SK-N-SH (cell line): Measurements from ENCODE around the gene TRIM47. TPM values are rescaled to one million over a fixed set of nuclear protein-coding genes. Genes with fewer than 3 reads are reported as not detected.
A peak's percentile ranks its signal among the peaks of the same experiment; 100 is the strongest.

ENCODE experiments used
- CTCF ChIA-PET: fragments of 300-600, 350-600 bp; formaldehyde crosslinking; extraction: SDS; loops from one replicate; lab custom pipeline; 2021; lab: Yijun Ruan, JAX
- POLR2A ChIA-PET: fragments of 350-600 bp; sonication (Branson Sonifier 250); formaldehyde crosslinking; extraction: SDS; loops from one replicate; lab custom pipeline; 2020; ENCODE audit warnings: antibody characterized with exemption, inconsistent platforms; lab: Yijun Ruan, JAX
- DNase-seq: peaks from one replicate; pipeline ENCODE4 v3.0.0; 2012
- H2AFZ ChIP-seq: fragments of 200-600 bp; sonication (generic); 2 replicates; pipeline ENCODE4 v1.8.1; 2016; ENCODE audit warnings: antibody characterized with exemption, mild to moderate bottlenecking, low read depth
- H3F3A ChIP-seq: fragments of 200-600 bp; sonication (generic); replicated peaks from 2 replicates; pipeline ENCODE3; 2016; ENCODE audit warnings: antibody characterized with exemption, mild to moderate bottlenecking; ENCODE audit not compliant: insufficient read depth
- H3K27ac ChIP-seq, 2 experiments: fragments of 200-500 bp in 1 of 2; fragments of 200-600 bp in 1 of 2; sonication (Bioruptor generic) in 1 of 2; sonication (generic), shearing (Covaris generic) in 1 of 2; 2 replicates each; pipeline versions ENCODE4 v1.5.1 to v1.6.1; 2014 to 2016; ENCODE audit warnings: low read depth in 2 of 2, inconsistent platforms in 1 of 2, low read length in 1 of 2, mild to moderate bottlenecking in 1 of 2, mixed read lengths in 1 of 2
- H3K27me3 ChIP-seq: fragments of 200-600 bp; sonication (generic), shearing (Covaris generic); 2 replicates; pipeline ENCODE4 v1.6.1; 2016; ENCODE audit warnings: mixed run types; ENCODE audit not compliant: insufficient read depth
- H3K36me3 ChIP-seq, 2 experiments: fragments of 200-500 bp in 1 of 2; fragments of 200-600 bp in 1 of 2; sonication (Bioruptor generic) in 1 of 2; sonication (generic) in 1 of 2; replicated peaks in 1 of 2; 2 replicates each; pipeline versions ENCODE3 to v1.5.1; 2014 to 2016; ENCODE audit warnings: low read length in 1 of 2, mild to moderate bottlenecking in 1 of 2; ENCODE audit not compliant: insufficient read depth in 2 of 2, control insufficient read depth in 1 of 2
- H3K4me1 ChIP-seq, 2 experiments: fragments of 200-500 bp in 1 of 2; fragments of 200-600 bp in 1 of 2; sonication (Bioruptor generic) in 1 of 2; sonication (generic), shearing (Covaris generic) in 1 of 2; 2 replicates each; pipeline versions ENCODE4 v1.5.1 to v1.6.1; 2014 to 2016; ENCODE audit warnings: low read depth in 1 of 2, low read length in 1 of 2, mixed run types in 1 of 2; ENCODE audit not compliant: insufficient read depth in 2 of 2, control insufficient read depth in 1 of 2
- H3K4me2 ChIP-seq: fragments of 200-600 bp; sonication (generic), shearing (Covaris generic); 2 replicates; pipeline ENCODE4 v1.6.1; 2017; ENCODE audit warnings: mixed run types
- H3K4me3 ChIP-seq, 2 experiments: fragments of 200-500 bp in 1 of 2; fragments of 200-600 bp in 1 of 2; sonication (Bioruptor generic) in 1 of 2; sonication (generic), shearing (Covaris generic) in 1 of 2; 2 replicates each; pipeline versions ENCODE4 v1.5.1 to v1.8.1; 2014 to 2016; ENCODE audit warnings: low read depth in 2 of 2, inconsistent platforms in 1 of 2, low read length in 1 of 2, mild to moderate bottlenecking in 1 of 2, mixed read lengths in 1 of 2, moderate library complexity in 1 of 2
- H3K79me2 ChIP-seq: fragments of 200-600 bp; sonication (generic); 2 replicates; pipeline ENCODE4 v1.8.1; 2017; ENCODE audit warnings: mild to moderate bottlenecking; ENCODE audit not compliant: insufficient read depth
- H3K9ac ChIP-seq: fragments of 200-600 bp; sonication (generic); 2 replicates; pipeline ENCODE4 v1.6.1; 2017; ENCODE audit warnings: mixed run types
- H3K9me2 ChIP-seq: fragments of 200-600 bp; sonication (generic); 2 replicates; pipeline ENCODE4 v1.6.1; 2017; ENCODE audit warnings: mixed run types
- H3K9me3 ChIP-seq: fragments of 200-600 bp; sonication (generic); 2 replicates; pipeline ENCODE4 v1.6.1; 2017; ENCODE audit warnings: mixed run types, mild to moderate bottlenecking, moderate library complexity
- H4K20me1 ChIP-seq: fragments of 200-600 bp; sonication (generic); 2 replicates; pipeline ENCODE4 v1.6.1; 2017; ENCODE audit warnings: mild to moderate bottlenecking, mixed run types; ENCODE audit not compliant: insufficient read depth
- CHD2 ChIP-seq: fragments of 150-350 bp; IDR thresholded peaks from 2 replicates; pipeline ENCODE4 v1.6.1; 2018; ENCODE audit warnings: low read length; ENCODE audit not compliant: partially characterized antibody
- ELF1 ChIP-seq: IDR thresholded peaks from 2 replicates; pipeline ENCODE4 v1.4.0; 2012
- EP300 ChIP-seq, 2 experiments: IDR thresholded peaks; 2 replicates each; pipeline versions ENCODE4 v1.4.0 to v1.6.1; 2012; ENCODE audit warnings: borderline replicate concordance in 1 of 2, low read depth in 1 of 2, low read length in 1 of 2
- FOSL2 ChIP-seq: IDR thresholded peaks from 2 replicates; pipeline ENCODE4 v1.4.0; 2012; ENCODE audit warnings: low read depth, mild to moderate bottlenecking, moderate library complexity, borderline replicate concordance
- FOXM1 ChIP-seq: IDR thresholded peaks from 2 replicates; pipeline ENCODE4 v1.4.0; 2012; ENCODE audit warnings: low read depth, mild to moderate bottlenecking
- GABPA ChIP-seq: IDR thresholded peaks from 2 replicates; pipeline ENCODE4 v1.4.0; 2012; ENCODE audit warnings: low read depth, mild to moderate bottlenecking
- GATA2 ChIP-seq: sonication (generic); formaldehyde crosslinking; IDR thresholded peaks from 2 replicates; pipeline ENCODE4 v1.5.0; 2020; ENCODE audit warnings: mild to moderate bottlenecking, missing genetic modification reagents
- NRF1 ChIP-seq: IDR thresholded peaks from 2 replicates; pipeline ENCODE4 v1.6.1; 2012; ENCODE audit warnings: low read depth, mild to moderate bottlenecking, low read length
- RAD21 ChIP-seq: IDR thresholded peaks from 2 replicates; pipeline ENCODE4 v1.6.1; 2012; ENCODE audit warnings: mild to moderate bottlenecking, low read length
- RFX5 ChIP-seq: IDR thresholded peaks from 2 replicates; pipeline ENCODE4 v1.6.1; 2012; ENCODE audit warnings: mild to moderate bottlenecking, improper control_type of control experiment, low read length
- TAF1 ChIP-seq: IDR thresholded peaks from 2 replicates; pipeline ENCODE4 v1.6.1; 2012; ENCODE audit warnings: low read depth, mild to moderate bottlenecking, low read length, moderate library complexity, borderline replicate concordance
- YY1 ChIP-seq: IDR thresholded peaks from 2 replicates; pipeline ENCODE4 v1.4.0; 2012; ENCODE audit warnings: low read depth, mild to moderate bottlenecking
- WGBS: methylation state at CpG from one replicate; pipeline ENCODE4 v1.1.6; 2017; ENCODE audit warnings: low lambda C conversion rate; 5-methylcytosine and 5-hydroxymethylcytosine counted together
- polyA plus RNA-seq, 3 experiments: library from polyadenylated mRNA; depleted of rRNA; stranded (reverse); fragments of >200 nt; gene quantifications; 2 replicates each; pipeline ENCODE4 v1.2.3, GENCODE V29; 2012
- TF ChIP-seq, protein P1 (sequence below): IDR thresholded peaks from 2 replicates; pipeline ENCODE4 v1.4.0; 2012; ENCODE audit warnings: low read depth, borderline replicate concordance
- TF ChIP-seq, protein P2 (sequence below): IDR thresholded peaks from 2 replicates; pipeline ENCODE4; 2012
- TF ChIP-seq, protein P3 (sequence below): fragments of 150-350 bp; IDR thresholded peaks from 2 replicates; pipeline ENCODE4 v1.6.1; 2017; ENCODE audit warnings: antibody characterized with exemption, low read length, low read depth, borderline replicate concordance
- TF ChIP-seq, protein P4 (sequence below): fragments of 150-350 bp; IDR thresholded peaks from 2 replicates; pipeline ENCODE4 v1.6.1; 2016; ENCODE audit warnings: mild to moderate bottlenecking, low read depth, low read length
- TF ChIP-seq, protein P5 (sequence below): fragments of 200-600 bp; sonication (generic); IDR thresholded peaks from 2 replicates; pipeline ENCODE4 v1.6.1; 2017; ENCODE audit warnings: antibody characterized with exemption, mild to moderate bottlenecking, moderate library complexity
- TF ChIP-seq, protein P6 (sequence below): IDR thresholded peaks from 2 replicates; pipeline ENCODE4 v1.6.1; 2012; ENCODE audit warnings: mild to moderate bottlenecking, low read depth, low read length, moderate library complexity

Gene TRIM47, protein sequence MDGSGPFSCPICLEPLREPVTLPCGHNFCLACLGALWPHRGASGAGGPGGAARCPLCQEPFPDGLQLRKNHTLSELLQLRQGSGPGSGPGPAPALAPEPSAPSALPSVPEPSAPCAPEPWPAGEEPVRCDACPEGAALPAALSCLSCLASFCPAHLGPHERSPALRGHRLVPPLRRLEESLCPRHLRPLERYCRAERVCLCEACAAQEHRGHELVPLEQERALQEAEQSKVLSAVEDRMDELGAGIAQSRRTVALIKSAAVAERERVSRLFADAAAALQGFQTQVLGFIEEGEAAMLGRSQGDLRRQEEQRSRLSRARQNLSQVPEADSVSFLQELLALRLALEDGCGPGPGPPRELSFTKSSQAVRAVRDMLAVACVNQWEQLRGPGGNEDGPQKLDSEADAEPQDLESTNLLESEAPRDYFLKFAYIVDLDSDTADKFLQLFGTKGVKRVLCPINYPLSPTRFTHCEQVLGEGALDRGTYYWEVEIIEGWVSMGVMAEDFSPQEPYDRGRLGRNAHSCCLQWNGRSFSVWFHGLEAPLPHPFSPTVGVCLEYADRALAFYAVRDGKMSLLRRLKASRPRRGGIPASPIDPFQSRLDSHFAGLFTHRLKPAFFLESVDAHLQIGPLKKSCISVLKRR
- polyA plus RNA-seq (2012; rRNA removed) = 3.1 and 5.1 TPM in 2 replicates
- 1.9 and 2.7 TPM in 2 replicates for polyA plus RNA-seq (2012; cell fraction: cytosol; rRNA removed)
- 6.9 and 7.6 TPM in 2 replicates for polyA plus RNA-seq (2012; cell fraction: nucleus; rRNA removed)

DNA sequence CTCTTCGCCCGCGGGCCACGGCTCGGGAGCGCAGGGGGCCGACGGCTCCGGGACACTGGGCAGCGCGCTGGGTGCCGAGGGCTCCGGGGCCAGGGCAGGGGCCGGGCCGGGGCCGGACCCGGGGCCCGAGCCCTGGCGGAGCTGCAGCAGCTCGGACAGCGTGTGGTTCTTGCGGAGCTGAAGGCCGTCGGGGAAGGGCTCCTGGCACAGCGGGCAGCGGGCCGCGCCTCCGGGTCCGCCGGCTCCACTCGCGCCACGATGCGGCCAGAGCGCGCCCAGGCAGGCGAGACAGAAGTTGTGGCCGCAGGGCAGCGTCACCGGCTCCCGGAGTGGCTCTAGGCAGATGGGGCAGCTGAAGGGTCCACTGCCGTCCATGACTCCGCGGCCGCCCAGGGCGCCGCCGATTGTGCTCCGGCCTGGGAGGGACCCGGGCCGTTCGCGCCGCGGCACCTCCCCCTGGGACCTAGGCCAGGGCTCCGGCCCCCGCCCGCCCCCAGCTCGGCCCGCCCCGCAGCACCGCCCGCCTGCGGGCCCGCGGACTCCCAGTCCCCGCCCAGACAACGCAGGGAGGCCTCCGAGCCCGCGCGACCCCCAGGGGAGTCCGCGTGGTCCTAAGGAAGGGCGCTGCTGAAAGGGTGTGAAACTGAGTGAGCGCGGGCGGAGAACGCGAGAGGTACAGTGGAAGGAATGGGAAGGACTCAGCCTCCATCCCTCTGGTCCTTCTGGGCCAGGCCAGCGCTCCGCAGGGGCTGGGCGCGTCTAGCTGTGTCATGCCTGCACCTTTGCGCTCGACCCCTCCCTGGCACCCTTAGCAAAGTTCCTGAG, at the start of gene TRIM47:
Gene TRIM47, minus strand, starts transcription at position 408 of the 825 bp plus-strand sequence. Its CDS starts 33 bp downstream, at position 375.
- H3K9ac ChIP-seq = no peak within 1 kb of the TSS; the same call in 1 of the 2 replicates
- H3F3A ChIP-seq = peaks cover 33% of the 10 kb centered on the region
- H3K9me2 ChIP-seq = no peaks in the 10 kb centered on the region
- peak within 1 kb of the TSS; percentile 34 to 49 for H3K4me3 ChIP-seq
- no peaks in the 10 kb centered on the region; the same call in 1 of the 2 replicates for H4K20me1 ChIP-seq
- no peaks in the 10 kb centered on the region for H3K9me3 ChIP-seq
- no peaks in the 10 kb centered on the region for H3K36me3 ChIP-seq
- H3K4me2 ChIP-seq = peak within 1 kb of the TSS; percentile 76
- peak within 1 kb of the TSS in 1 of 2 experiments; percentile 87; a peak in 1 of 4 replicates for H3K27ac ChIP-seq
- WGBS = 15% methylated on average over 41 of the region's 87 CpGs
- peak; percentile 81 for DNase-seq
- no peaks in the 10 kb centered on the region for H3K79me2 ChIP-seq
- TF ChIP-seq, protein P1, sequence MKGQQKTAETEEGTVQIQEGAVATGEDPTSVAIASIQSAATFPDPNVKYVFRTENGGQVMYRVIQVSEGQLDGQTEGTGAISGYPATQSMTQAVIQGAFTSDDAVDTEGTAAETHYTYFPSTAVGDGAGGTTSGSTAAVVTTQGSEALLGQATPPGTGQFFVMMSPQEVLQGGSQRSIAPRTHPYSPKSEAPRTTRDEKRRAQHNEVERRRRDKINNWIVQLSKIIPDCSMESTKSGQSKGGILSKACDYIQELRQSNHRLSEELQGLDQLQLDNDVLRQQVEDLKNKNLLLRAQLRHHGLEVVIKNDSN = no peak
- no peak for TF ChIP-seq FOXM1
- TF ChIP-seq RAD21 = no peak
- no peak for TF ChIP-seq YY1
- TF ChIP-seq, protein P2, sequence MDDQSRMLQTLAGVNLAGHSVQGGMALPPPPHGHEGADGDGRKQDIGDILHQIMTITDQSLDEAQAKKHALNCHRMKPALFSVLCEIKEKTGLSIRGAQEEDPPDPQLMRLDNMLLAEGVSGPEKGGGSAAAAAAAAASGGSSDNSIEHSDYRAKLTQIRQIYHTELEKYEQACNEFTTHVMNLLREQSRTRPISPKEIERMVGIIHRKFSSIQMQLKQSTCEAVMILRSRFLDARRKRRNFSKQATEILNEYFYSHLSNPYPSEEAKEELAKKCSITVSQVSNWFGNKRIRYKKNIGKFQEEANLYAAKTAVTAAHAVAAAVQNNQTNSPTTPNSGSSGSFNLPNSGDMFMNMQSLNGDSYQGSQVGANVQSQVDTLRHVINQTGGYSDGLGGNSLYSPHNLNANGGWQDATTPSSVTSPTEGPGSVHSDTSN = no peak
- no peak for TF ChIP-seq ELF1
- TF ChIP-seq, protein P3, sequence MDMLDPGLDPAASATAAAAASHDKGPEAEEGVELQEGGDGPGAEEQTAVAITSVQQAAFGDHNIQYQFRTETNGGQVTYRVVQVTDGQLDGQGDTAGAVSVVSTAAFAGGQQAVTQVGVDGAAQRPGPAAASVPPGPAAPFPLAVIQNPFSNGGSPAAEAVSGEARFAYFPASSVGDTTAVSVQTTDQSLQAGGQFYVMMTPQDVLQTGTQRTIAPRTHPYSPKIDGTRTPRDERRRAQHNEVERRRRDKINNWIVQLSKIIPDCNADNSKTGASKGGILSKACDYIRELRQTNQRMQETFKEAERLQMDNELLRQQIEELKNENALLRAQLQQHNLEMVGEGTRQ = no peak
- no peak for TF ChIP-seq GABPA
- no peak for TF ChIP-seq RFX5
- no peak for TF ChIP-seq NRF1
- TF ChIP-seq, protein P4, sequence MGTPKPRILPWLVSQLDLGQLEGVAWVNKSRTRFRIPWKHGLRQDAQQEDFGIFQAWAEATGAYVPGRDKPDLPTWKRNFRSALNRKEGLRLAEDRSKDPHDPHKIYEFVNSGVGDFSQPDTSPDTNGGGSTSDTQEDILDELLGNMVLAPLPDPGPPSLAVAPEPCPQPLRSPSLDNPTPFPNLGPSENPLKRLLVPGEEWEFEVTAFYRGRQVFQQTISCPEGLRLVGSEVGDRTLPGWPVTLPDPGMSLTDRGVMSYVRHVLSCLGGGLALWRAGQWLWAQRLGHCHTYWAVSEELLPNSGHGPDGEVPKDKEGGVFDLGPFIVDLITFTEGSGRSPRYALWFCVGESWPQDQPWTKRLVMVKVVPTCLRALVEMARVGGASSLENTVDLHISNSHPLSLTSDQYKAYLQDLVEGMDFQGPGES = no peak
- TF ChIP-seq, protein P5, sequence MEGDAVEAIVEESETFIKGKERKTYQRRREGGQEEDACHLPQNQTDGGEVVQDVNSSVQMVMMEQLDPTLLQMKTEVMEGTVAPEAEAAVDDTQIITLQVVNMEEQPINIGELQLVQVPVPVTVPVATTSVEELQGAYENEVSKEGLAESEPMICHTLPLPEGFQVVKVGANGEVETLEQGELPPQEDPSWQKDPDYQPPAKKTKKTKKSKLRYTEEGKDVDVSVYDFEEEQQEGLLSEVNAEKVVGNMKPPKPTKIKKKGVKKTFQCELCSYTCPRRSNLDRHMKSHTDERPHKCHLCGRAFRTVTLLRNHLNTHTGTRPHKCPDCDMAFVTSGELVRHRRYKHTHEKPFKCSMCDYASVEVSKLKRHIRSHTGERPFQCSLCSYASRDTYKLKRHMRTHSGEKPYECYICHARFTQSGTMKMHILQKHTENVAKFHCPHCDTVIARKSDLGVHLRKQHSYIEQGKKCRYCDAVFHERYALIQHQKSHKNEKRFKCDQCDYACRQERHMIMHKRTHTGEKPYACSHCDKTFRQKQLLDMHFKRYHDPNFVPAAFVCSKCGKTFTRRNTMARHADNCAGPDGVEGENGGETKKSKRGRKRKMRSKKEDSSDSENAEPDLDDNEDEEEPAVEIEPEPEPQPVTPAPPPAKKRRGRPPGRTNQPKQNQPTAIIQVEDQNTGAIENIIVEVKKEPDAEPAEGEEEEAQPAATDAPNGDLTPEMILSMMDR = no peak
- no peak for TF ChIP-seq TAF1
- no peak for TF ChIP-seq GATA2 (CRISPR knock-in tag)
- no peak for TF ChIP-seq CHD2
- TF ChIP-seq EP300 (IDR thresholded peaks at IDR 0.05; ENCODE audit: borderline replicate concordance in 1 of 2, low read depth in 1 of 2, low read length in 1 of 2) = no peak
- no peak for TF ChIP-seq FOSL2
- TF ChIP-seq, protein P6, sequence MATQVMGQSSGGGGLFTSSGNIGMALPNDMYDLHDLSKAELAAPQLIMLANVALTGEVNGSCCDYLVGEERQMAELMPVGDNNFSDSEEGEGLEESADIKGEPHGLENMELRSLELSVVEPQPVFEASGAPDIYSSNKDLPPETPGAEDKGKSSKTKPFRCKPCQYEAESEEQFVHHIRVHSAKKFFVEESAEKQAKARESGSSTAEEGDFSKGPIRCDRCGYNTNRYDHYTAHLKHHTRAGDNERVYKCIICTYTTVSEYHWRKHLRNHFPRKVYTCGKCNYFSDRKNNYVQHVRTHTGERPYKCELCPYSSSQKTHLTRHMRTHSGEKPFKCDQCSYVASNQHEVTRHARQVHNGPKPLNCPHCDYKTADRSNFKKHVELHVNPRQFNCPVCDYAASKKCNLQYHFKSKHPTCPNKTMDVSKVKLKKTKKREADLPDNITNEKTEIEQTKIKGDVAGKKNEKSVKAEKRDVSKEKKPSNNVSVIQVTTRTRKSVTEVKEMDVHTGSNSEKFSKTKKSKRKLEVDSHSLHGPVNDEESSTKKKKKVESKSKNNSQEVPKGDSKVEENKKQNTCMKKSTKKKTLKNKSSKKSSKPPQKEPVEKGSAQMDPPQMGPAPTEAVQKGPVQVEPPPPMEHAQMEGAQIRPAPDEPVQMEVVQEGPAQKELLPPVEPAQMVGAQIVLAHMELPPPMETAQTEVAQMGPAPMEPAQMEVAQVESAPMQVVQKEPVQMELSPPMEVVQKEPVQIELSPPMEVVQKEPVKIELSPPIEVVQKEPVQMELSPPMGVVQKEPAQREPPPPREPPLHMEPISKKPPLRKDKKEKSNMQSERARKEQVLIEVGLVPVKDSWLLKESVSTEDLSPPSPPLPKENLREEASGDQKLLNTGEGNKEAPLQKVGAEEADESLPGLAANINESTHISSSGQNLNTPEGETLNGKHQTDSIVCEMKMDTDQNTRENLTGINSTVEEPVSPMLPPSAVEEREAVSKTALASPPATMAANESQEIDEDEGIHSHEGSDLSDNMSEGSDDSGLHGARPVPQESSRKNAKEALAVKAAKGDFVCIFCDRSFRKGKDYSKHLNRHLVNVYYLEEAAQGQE = no peak
- peak within 1 kb of the TSS; percentile 74 for H2AFZ ChIP-seq
- ChIA-PET CTCF (interaction anchor here (0.7 to 15.4 kb wide), 18 partner anchors 11 to 130 kb away, joined by 3 to 214 read pairs (median 6); partner anchors contain the start of genes ACOX1, MRPL38, TEN1 and TRIM65), POLR2A (interaction anchor here (0.6 to 2.2 kb wide), 7 partner anchors 10 to 135 kb away, joined by 3 to 9 read pairs (median 4); partner anchors contain the start of gene WBP2)
- peaks cover 22 to 28% of the 10 kb centered on the region in 2 experiments; a peak in 3 of 4 replicates for H3K4me1 ChIP-seq
- H3K27me3 ChIP-seq = no peaks in the 10 kb centered on the region
